ENCODE data around the gene PIP4K2C.
A peak's percentile ranks its signal among the peaks of the same experiment; 100 is the strongest.
"Not testable (repeated sequence)": the region's sequence is repeated elsewhere in the genome, so short reads cannot be mapped to it uniquely, and the experiment has no call there.

Gene PIP4K2C

GRCh38 chr12:57586128-57586527, 4.9 kb upstream of the PIP4K2C start:
- no peak for DNase-seq

GRCh38 chr12:57586832-57587429, 4.1 kb upstream of the PIP4K2C start:
- no peak for DNase-seq

- DNase-seq = not testable (repeated sequence)
These were observed 1.9 kb upstream of the PIP4K2C start for GRCh38 chr12:57588951-57589610.

- no peak for DNase-seq
These were observed 521 bp upstream of the PIP4K2C start for GRCh38 chr12:57590479-57590863.

GRCh38 chr12:57591782-57592325, 862 bp downstream of the PIP4K2C start:
- no peak for DNase-seq

GRCh38 chr12:57592551-57593165, 1.7 kb downstream of the PIP4K2C start:
- DNase-seq = no peak

- no peak for DNase-seq
These were observed 2.2 kb downstream of the PIP4K2C start for GRCh38 chr12:57593187-57593586.

- no peak for DNase-seq
These were observed 9.4 kb downstream of the PIP4K2C start for GRCh38 chr12:57600395-57600794.

GRCh38 chr12:57602544-57602943, 11.6 kb downstream of the PIP4K2C start:
- DNase-seq = no peak

GRCh38 chr12:57603324-57603723, 12.3 kb downstream of the PIP4K2C start:
- no peak for DNase-seq

- DNase-seq = no peak
These were observed 12.9 kb downstream of the PIP4K2C start for GRCh38 chr12:57603815-57604453.

GRCh38 chr12:57604454-57604991, 13.5 kb downstream of the PIP4K2C start, which contains the start of gene DTX3:
Gene DTX3 (plus strand): TSS chr12:57604824. CDS start chr12:57606518, 1,694 bp downstream.
- peak; percentile 48 for DNase-seq

- no peak for DNase-seq
These were observed 14.2 kb downstream of the PIP4K2C start for GRCh38 chr12:57604992-57605810.

GRCh38 chr12:57605811-57606311, 14.9 kb downstream of the PIP4K2C start:
- DNase-seq = no peak

GRCh38 chr12:57606399-57606798, 15.4 kb downstream of the PIP4K2C start:
- no peak for DNase-seq

- no peak for DNase-seq
These were observed 15.8 kb downstream of the PIP4K2C start for GRCh38 chr12:57606821-57607220.

- DNase-seq = no peak
These were observed 17.1 kb downstream of the PIP4K2C start for GRCh38 chr12:57607958-57608663.

- DNase-seq = no peak
These were observed 18.2 kb downstream of the PIP4K2C start for GRCh38 chr12:57609101-57609780.

- DNase-seq = no peak
These were observed 19.0 kb downstream of the PIP4K2C start for GRCh38 chr12:57609781-57610553.

- no peak for DNase-seq
These were observed 19.6 kb downstream of the PIP4K2C start for GRCh38 chr12:57610554-57611107.

Data from stimulated activated CD4-positive, alpha-beta T cell treated with anti-CD3 and anti-CD28 coated beads, Interleukin-4, amount 100 ng/mL, for 1 hour (primary cell).